K562 (cell line): ENCODE measurements around the gene KCNG1. TPM values are rescaled to one million over a fixed set of nuclear protein-coding genes. Genes with fewer than 3 reads are reported as not detected.
"Not testable (repeated sequence)": the region's sequence is repeated elsewhere in the genome, so short reads cannot be mapped to it uniquely, and the experiment has no call there.

Source experiments
- ATAC-seq: fragments of 200-7000 bp; cut with Tn5 transposase; 3 replicates; pipeline ENCODE4 v1.9.1; 2020; ENCODE audit warnings: moderate library complexity
- BruUV-seq: library from RNA; stranded (reverse); fragments of 400-500 nt; replicated peaks from 2 replicates; lab custom pipeline; 2021; lab: Mats Ljungman, UMichigan
- CTCF ChIA-PET: fragments of 300-600 bp; formaldehyde crosslinking; extraction: SDS; loops from one replicate; lab custom pipeline; 2021; ENCODE audit warnings: low intra/inter-chr PET ratio; lab: Yijun Ruan, JAX
- POLR2A ChIA-PET: fragments of 300-600, 350-650 bp; sonication (Branson Sonifier 250); formaldehyde crosslinking; extraction: SDS; loops from one replicate; lab custom pipeline; 2021; ENCODE audit warnings: antibody characterized with exemption, inconsistent platforms; lab: Yijun Ruan, JAX
- DNase-seq, 4 experiments: peaks; one replicate each; pipeline versions ENCODE4 v3.0.0 to v3.0.0-alpha.2; 2011 to 2018; ENCODE audit warnings: low spot score in 3 of 4, mixed read lengths in 3 of 4; ENCODE audit errors: extremely low read depth in 1 of 4
- FAIRE-seq: peaks from 2 replicates; lab custom pipeline; 2011; peaks lifted over from hg19 to GRCh38; lab: Jason Lieb, UNC
- H2AFZ ChIP-seq: 2 replicates; pipeline ENCODE4 v1.6.0; 2011; ENCODE audit warnings: low read depth, low read length, control low read depth, inconsistent platforms
- H3K27ac ChIP-seq: fragments of 200-600 bp; 3 replicates; pipeline ENCODE4 v1.8.0; 2011; ENCODE audit warnings: low read depth, mild to moderate bottlenecking, control low read depth, inconsistent platforms, low read length, moderate library complexity, mixed read lengths; ENCODE audit errors: extremely low read depth
- H3K27me3 ChIP-seq, 2 experiments: fragments of 300-600 bp in 1 of 2; 2 replicates in 1 of 2; 3 replicates in 1 of 2; pipeline versions ENCODE4 v1.6.0 to v1.8.0; 2011; ENCODE audit warnings: inconsistent platforms in 2 of 2, low read length in 2 of 2, mild to moderate bottlenecking in 1 of 2, mixed read lengths in 1 of 2, moderate library complexity in 1 of 2; ENCODE audit not compliant: control insufficient read depth in 2 of 2, insufficient read depth in 2 of 2
- H3K36me3 ChIP-seq: fragments of 300-600 bp; 3 replicates; pipeline ENCODE4 v1.8.0; 2011; ENCODE audit warnings: mild to moderate bottlenecking, low read length, inconsistent platforms; ENCODE audit not compliant: control insufficient read depth, insufficient read depth
- H3K4me1 ChIP-seq, 2 experiments: fragments of 200-600 bp in 1 of 2; replicated peaks in 1 of 2; 2 replicates in 1 of 2; 3 replicates in 1 of 2; pipeline versions ENCODE4 v1.5.1 to v1.8.0; 2011; ENCODE audit warnings: inconsistent platforms in 2 of 2, low read length in 2 of 2, mild to moderate bottlenecking in 1 of 2, mixed read lengths in 1 of 2, moderate library complexity in 1 of 2; ENCODE audit not compliant: control insufficient read depth in 2 of 2, insufficient read depth in 2 of 2
- H3K4me2 ChIP-seq: 2 replicates; pipeline ENCODE4 v1.6.1; 2011; ENCODE audit warnings: low read length, control low read depth, inconsistent platforms, mixed read lengths; ENCODE audit not compliant: insufficient read depth
- H3K4me3 ChIP-seq: fragments of 200-600 bp; sonication (generic), shearing (Covaris generic); 2 replicates; pipeline ENCODE4 v1.5.1; 2016; ENCODE audit warnings: control low read depth, inconsistent platforms
- H3K79me2 ChIP-seq: fragments of 200-600 bp; 3 replicates; pipeline ENCODE4 v1.8.0; 2011; ENCODE audit warnings: low read length, inconsistent platforms; ENCODE audit not compliant: control insufficient read depth, insufficient read depth
- H3K9ac ChIP-seq, 2 experiments: 2 replicates each; pipeline versions ENCODE4 v1.6.0 to v1.6.1; 2011; ENCODE audit warnings: low read depth in 2 of 2, low read length in 2 of 2, control low read depth in 1 of 2, inconsistent platforms in 1 of 2, mild to moderate bottlenecking in 1 of 2, mixed read lengths in 1 of 2; ENCODE audit not compliant: insufficient read depth in 1 of 2
- H3K9me1 ChIP-seq: one replicate; pipeline ENCODE4 v1.6.0; 2011; ENCODE audit warnings: inconsistent platforms, mild to moderate bottlenecking, low read length, moderate library complexity; ENCODE audit not compliant: control insufficient read depth, insufficient read depth
- H3K9me3 ChIP-seq: replicated peaks from 2 replicates; pipeline ENCODE4 v1.5.1; 2011; ENCODE audit warnings: low read depth, low read length, inconsistent platforms; ENCODE audit not compliant: control insufficient read depth, insufficient read depth
- H4K20me1 ChIP-seq: replicated peaks from 2 replicates; pipeline ENCODE4 v1.6.1; 2011; ENCODE audit warnings: low read length, inconsistent platforms, mixed read lengths; ENCODE audit not compliant: control insufficient read depth, insufficient read depth
- WGBS: fragments of 100-300 bp; shearing (Covaris generic); methylation state at CpG from one replicate; pipeline ENCODE4 v1.1.6; 2016; ENCODE audit warnings: low coverage, mixed read lengths; ENCODE audit not compliant: insufficient coverage; ENCODE audit errors: missing lambda C conversion rate; 5-methylcytosine and 5-hydroxymethylcytosine counted together
- in situ Hi-C: fragments of 300-500 bp; cut with MboI; formaldehyde crosslinking; loops from 4 replicates; pipeline ENCODE4 v1.15.0; 2018; ENCODE audit warnings: inconsistent platforms, mixed read lengths
- intact Hi-C: fragments of 100-400 bp; cut with micrococcal nuclease; formaldehyde crosslinking; loops from 2 replicates; pipeline ENCODE4 v1.14.2; 2022
- polyA plus RNA-seq, 8 experiments: library from polyadenylated mRNA; depleted of rRNA in 4 of 8; stranded (reverse) in 5 of 8; unstranded in 3 of 8; fragments of >200 nt; fragmentation: Nextera tagmentation in 2 of 8; fragmentation: Illumina TruSeq in 1 of 8; extraction: Ambion mirVana in 2 of 8; extraction: Trizol in 1 of 8; gene quantifications; 2 replicates each; pipeline versions ENCODE4 v1.2.1 to v1.2.3, GENCODE V29; 2011 to 2014; ENCODE audit warnings: inconsistent platforms in 1 of 8, missing spikeins in 1 of 8
- total RNA-seq, 7 experiments: library from RNA; depleted of rRNA in 6 of 7; stranded (reverse); fragments of >200 nt in 6 of 7; fragmentation: Illumina TruSeq in 2 of 7; extraction: Trizol in 2 of 7; gene quantifications; 2 replicates each; pipeline versions ENCODE4 v1.2.1 to v1.2.3, GENCODE V29; 2011 to 2021; ENCODE audit warnings: low replicate concordance in 1 of 7
- TF ChIP-seq, protein P1 (sequence below): IDR thresholded peaks from 2 replicates; pipeline ENCODE4 v1.6.1; 2016; ENCODE audit warnings: missing genetic modification characterization, missing compliant biosample characterization

KCNG1 gene
- total and polyA plus RNA-seq, 9 of the 15 experiments (the other 6 are each of a cell fraction or from before 2014, with no cell fraction given): 0.06 to 1.5 (median 0.22) TPM; not detected in 2

DNA sequence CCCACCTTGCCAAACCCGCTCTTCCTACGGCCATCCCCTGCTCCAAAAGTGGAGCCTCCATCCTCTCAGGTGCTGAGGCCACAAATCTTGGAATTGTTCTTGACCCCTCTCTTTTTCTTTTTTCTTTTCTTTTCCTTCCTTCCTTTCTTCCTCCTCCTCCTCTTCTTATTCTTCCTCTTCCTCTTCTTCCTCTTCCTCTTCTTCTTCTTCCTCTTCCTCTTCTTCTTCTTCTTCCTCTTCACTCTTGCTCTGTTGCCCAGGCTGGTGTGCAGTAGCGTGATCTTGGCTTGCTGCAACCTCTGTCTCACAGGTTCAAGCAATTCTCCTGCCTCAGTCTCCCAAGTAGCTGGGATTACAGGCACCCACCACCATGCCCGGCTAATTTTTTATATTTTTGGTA is 44.4 kb downstream of the KCNG1 start:
- H3K4me3 ChIP-seq, DNase-seq, H3K9me3 ChIP-seq, FAIRE-seq, intact Hi-C loops, H3K79me2 ChIP-seq, H3K4me1 ChIP-seq, H3K27ac ChIP-seq, H2AFZ ChIP-seq, ATAC-seq, H4K20me1 ChIP-seq, H3K36me3 ChIP-seq, H3K4me2 ChIP-seq, H3K9me1 ChIP-seq, POLR2A ChIA-PET, BruUV-seq, H3K9ac ChIP-seq: not testable (repeated sequence)
- in situ Hi-C loops: loop anchor here (25.0 kb wide), 1 partner anchor 1109 kb away; no protein-coding TSS in a partner anchor
- TF ChIP-seq, protein P1, sequence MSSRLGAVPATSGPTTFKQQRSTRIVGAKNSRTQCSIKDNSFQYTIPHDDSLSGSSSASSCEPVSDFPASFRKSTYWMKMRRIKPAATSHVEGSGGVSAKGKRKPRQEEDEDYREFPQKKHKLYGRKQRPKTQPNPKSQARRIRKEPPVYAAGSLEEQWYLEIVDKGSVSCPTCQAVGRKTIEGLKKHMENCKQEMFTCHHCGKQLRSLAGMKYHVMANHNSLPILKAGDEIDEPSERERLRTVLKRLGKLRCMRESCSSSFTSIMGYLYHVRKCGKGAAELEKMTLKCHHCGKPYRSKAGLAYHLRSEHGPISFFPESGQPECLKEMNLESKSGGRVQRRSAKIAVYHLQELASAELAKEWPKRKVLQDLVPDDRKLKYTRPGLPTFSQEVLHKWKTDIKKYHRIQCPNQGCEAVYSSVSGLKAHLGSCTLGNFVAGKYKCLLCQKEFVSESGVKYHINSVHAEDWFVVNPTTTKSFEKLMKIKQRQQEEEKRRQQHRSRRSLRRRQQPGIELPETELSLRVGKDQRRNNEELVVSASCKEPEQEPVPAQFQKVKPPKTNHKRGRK (tag): peak; percentile 74
- CTCF ChIA-PET: interaction anchor here (0.6 kb wide), 1 partner anchor 188 kb away, joined by 8 read pairs; no protein-coding TSS in a partner anchor
- WGBS: 0% methylated on average over 3 of the region's 4 CpGs
- peaks cover 32 to 54% of the 10 kb centered on the region in 2 experiments for H3K27me3 ChIP-seq
